HG03196 (cell line): ENCODE measurements around the gene OSBPL3.
"Not testable (repeated sequence)": the region's sequence is repeated elsewhere in the genome, so short reads cannot be mapped to it uniquely, and the experiment has no call there.

Source experiments
- ATAC-seq: cut with Tn5 transposase; IDR thresholded peaks from one replicate; pipeline ENCODE4 v1.9.1; 2021; ENCODE audit not compliant: unreplicated experiment

OSBPL3 gene

GRCh38 chr7:24922099-24922773 is 57.7 kb downstream of the OSBPL3 start:
- ATAC-seq: no peak

GRCh38 chr7:24921362-24921679 is 58.7 kb downstream of the OSBPL3 start:
- ATAC-seq: no peak

- no peak for ATAC-seq
These were observed 59.3 kb downstream of the OSBPL3 start for GRCh38 chr7:24920451-24921361.

- ATAC-seq: peak; percentile 34
These were observed 62.3 kb downstream of the OSBPL3 start for GRCh38 chr7:24917510-24918239.

GRCh38 chr7:24916463-24917040 is 63.4 kb downstream of the OSBPL3 start:
- ATAC-seq: no peak

- ATAC-seq: no peak
These were observed 65.5 kb downstream of the OSBPL3 start for GRCh38 chr7:24914465-24914859.

GRCh38 chr7:24913801-24914464 is 66.0 kb downstream of the OSBPL3 start:
- no peak for ATAC-seq

- no peak for ATAC-seq
These were observed 67.0 kb downstream of the OSBPL3 start for GRCh38 chr7:24912874-24913514.

GRCh38 chr7:24912424-24912823 is 67.6 kb downstream of the OSBPL3 start:
- no peak for ATAC-seq

- ATAC-seq: peak; percentile 38
These were observed 68.8 kb downstream of the OSBPL3 start for GRCh38 chr7:24911213-24911603.

- ATAC-seq: no peak
These were observed 69.3 kb downstream of the OSBPL3 start for GRCh38 chr7:24910551-24911212.

GRCh38 chr7:24908727-24909126 is 71.3 kb downstream of the OSBPL3 start:
- no peak for ATAC-seq

- no peak for ATAC-seq
These were observed 71.8 kb downstream of the OSBPL3 start for GRCh38 chr7:24908166-24908565.

GRCh38 chr7:24907311-24907886 is 72.6 kb downstream of the OSBPL3 start:
- ATAC-seq: peak; percentile 46

GRCh38 chr7:24905996-24906770 is 73.8 kb downstream of the OSBPL3 start:
- ATAC-seq: no peak

- not testable (repeated sequence) for ATAC-seq
These were observed 76.0 kb downstream of the OSBPL3 start for GRCh38 chr7:24903992-24904391.

- ATAC-seq: no peak
These were observed 76.4 kb downstream of the OSBPL3 start for GRCh38 chr7:24903559-24903958.

- no peak for ATAC-seq
These were observed 77.0 kb downstream of the OSBPL3 start for GRCh38 chr7:24902931-24903330.

GRCh38 chr7:24902276-24902675 is 77.7 kb downstream of the OSBPL3 start:
- no peak for ATAC-seq
